Psoas muscle (tissue), 8 donors: Measurements from ENCODE around the gene GPX1. TPM values are rescaled to one million over a fixed set of nuclear protein-coding genes. Genes with fewer than 3 reads are reported as not detected.

Experiments
- ATAC-seq, 4 donors: fragments of 200-7000 bp; cut with Tn5 transposase; one replicate each; pipeline ENCODE4 v1.9.1; 2020; ENCODE audit warnings: moderate library complexity in 3 of 4, mild to moderate bottlenecking in 2 of 4
- DNase-seq, 2 donors: peaks; one replicate each; pipeline ENCODE4 v3.0.0-alpha.2; 2020
- H3K27ac ChIP-seq: fragments of 200-600 bp; one replicate; pipeline ENCODE4 v1.8.0; 2022
- H3K27me3 ChIP-seq, 3 donors: fragments of 200-600 bp in 1 of 3; one replicate each; pipeline versions ENCODE4 v1.6.1 to v1.8.0; 2013 to 2022; ENCODE audit warnings: low read length in 2 of 3, mild to moderate bottlenecking in 2 of 3, moderate library complexity in 1 of 3; ENCODE audit not compliant: insufficient read depth in 3 of 3
- H3K36me3 ChIP-seq, 2 donors: fragments of 200-600 bp in 1 of 2; one replicate each; pipeline versions ENCODE4 v1.6.1 to v1.8.0; 2013 to 2022; ENCODE audit warnings: low read depth in 1 of 2, mild to moderate bottlenecking in 1 of 2, moderate library complexity in 1 of 2; ENCODE audit not compliant: insufficient read depth in 1 of 2
- H3K4me1 ChIP-seq: fragments of 200-600 bp; one replicate; pipeline ENCODE4 v1.8.0; 2022
- H3K4me3 ChIP-seq: fragments of 200-600 bp; one replicate; pipeline ENCODE4 v1.8.0; 2022; ENCODE audit warnings: mild to moderate bottlenecking
- H3K9me3 ChIP-seq: fragments of 200-600 bp; one replicate; pipeline ENCODE4 v1.8.0; 2022
- WGBS, 3 donors: extraction: QIAGEN DNeasy Blood & Tissue Kit; methylation state at CpG; one replicate each; pipeline versions ENCODE4 v1.1.6 to v1.1.7; 2013; 5-methylcytosine and 5-hydroxymethylcytosine counted together
- intact Hi-C, 2 donors: fragments of 100-400 bp; cut with DNase I; formaldehyde crosslinking; loops; one replicate each; pipeline versions ENCODE4 v1.11.0 to v1.14.2; 2022
- polyA plus RNA-seq, 3 donors: library from polyadenylated mRNA; stranded (reverse); fragments of 200-250 nt; gene quantifications; one replicate each; pipeline ENCODE4 v1.2.3, GENCODE V29; 2013
- total RNA-seq, 4 donors: library from RNA; stranded (reverse); fragmentation: NEBNext Ultra II Directional in 2 of 4; extraction: Animal tissue kit (Norgen Biotek cat#: 25700) in 2 of 4; gene quantifications; one replicate each; pipeline versions ENCODE4 v1.2.1 to v1.2.4, GENCODE V29; 2021 to 2023
- TF ChIP-seq, protein P1 (sequence below): fragments of 200-600 bp; IDR thresholded peaks from one replicate; pipeline ENCODE4 v1.8.0; 2022; ENCODE audit warnings: antibody characterized with exemption
- donor health status: healthy with polysubstance abuse.
- donor health status: DM: no; HTN: no; CAD: no; lungs with moderate emphysema.
- donor health status: Bipolar disorder and iron deficiency.
- donor health status: healthy.
- donor health status: DM: yes; HTN: yes; CAD: no.
- donor health status: DM: no; HTN: no; CAD: no.
- donor health status: DM: no; HTN: no; CAD: no.
- donor health status: DM: yes; HTN: yes; CAD: no.

GPX1 gene
- total and polyA plus RNA-seq, 7 donors = 100 to 251 (median 129) TPM

DNA sequence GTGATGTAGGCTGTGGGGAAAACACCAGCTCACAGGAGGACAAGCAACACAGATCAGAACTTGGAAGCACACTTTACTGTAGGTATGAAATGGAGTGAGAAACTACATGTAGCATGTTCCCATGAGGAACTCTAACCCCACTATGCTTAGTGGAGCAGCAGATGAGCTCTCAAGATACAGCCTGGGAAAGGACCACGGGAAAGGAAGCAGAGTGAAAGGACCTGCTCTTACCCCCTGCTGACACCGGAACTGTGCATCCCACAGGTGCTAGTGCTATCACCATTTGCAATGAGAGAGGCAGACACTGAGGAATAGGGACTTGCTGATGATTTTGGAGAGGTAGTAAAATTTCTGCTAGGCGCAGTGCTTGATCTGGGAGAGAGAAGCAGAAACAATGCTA lies 46.9 kb downstream of the GPX1 start:
- intact Hi-C loops = no loop called here
- peaks cover 2 to 97% of the 10 kb centered on the region in 2 donors for H3K36me3 ChIP-seq
- H3K27ac ChIP-seq = no peak overlapping the region
- ATAC-seq (no peak), DNase-seq (no peak)
- H3K9me3 ChIP-seq = no peaks in the 10 kb centered on the region
- TF ChIP-seq, protein P1, sequence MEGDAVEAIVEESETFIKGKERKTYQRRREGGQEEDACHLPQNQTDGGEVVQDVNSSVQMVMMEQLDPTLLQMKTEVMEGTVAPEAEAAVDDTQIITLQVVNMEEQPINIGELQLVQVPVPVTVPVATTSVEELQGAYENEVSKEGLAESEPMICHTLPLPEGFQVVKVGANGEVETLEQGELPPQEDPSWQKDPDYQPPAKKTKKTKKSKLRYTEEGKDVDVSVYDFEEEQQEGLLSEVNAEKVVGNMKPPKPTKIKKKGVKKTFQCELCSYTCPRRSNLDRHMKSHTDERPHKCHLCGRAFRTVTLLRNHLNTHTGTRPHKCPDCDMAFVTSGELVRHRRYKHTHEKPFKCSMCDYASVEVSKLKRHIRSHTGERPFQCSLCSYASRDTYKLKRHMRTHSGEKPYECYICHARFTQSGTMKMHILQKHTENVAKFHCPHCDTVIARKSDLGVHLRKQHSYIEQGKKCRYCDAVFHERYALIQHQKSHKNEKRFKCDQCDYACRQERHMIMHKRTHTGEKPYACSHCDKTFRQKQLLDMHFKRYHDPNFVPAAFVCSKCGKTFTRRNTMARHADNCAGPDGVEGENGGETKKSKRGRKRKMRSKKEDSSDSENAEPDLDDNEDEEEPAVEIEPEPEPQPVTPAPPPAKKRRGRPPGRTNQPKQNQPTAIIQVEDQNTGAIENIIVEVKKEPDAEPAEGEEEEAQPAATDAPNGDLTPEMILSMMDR = no peak
- no peaks in the 10 kb centered on the region for H3K27me3 ChIP-seq
- WGBS, 3 donors = 92 to 95% (median 93%) methylated on average over 3 of the region's 3 CpGs
- H3K4me1 ChIP-seq = peaks cover 7% of the 10 kb centered on the region
- H3K4me3 ChIP-seq = no peak overlapping the region

DNA sequence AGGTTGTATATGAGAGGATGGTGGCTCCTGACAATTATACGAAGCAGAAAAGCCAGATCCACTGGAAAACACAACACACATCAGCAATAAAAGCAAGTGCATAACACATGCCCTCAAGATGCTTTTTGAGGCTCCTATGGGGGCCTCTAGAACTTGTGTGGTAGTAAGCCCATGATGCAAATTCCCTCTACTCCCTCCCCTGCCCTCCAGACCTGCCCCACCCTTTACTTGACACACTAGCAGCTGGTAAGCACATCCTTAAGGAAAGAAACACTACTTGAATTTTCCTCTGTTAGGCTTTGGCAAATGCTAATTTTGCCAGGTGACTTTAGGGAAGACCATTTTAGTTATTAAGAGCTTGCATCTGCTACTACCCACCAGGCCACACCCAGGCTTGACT lies 47.5 kb downstream of the GPX1 start:
- Histone ChIP-seq H3K4me3 (no peak overlapping the region), H3K27me3 (no peaks in the 10 kb centered on the region), H3K9me3 (no peaks in the 10 kb centered on the region), H3K36me3 (peaks cover 4 to 97% of the 10 kb centered on the region in 2 donors), H3K27ac (no peak overlapping the region), H3K4me1 (peaks cover 7% of the 10 kb centered on the region)
- ATAC-seq (no peak), DNase-seq (no peak)
- TF ChIP-seq, protein P1 = no peak
- intact Hi-C loops = no loop called here
- WGBS, 3 donors = 88 to 100% (median 94%) methylated on average over 1 of the region's 1 CpG

Other genes starting within 250 kb of the GPX1 start
- 100 to 1,000 TPM in 2 of 4 donors, 10 to 100 TPM in 2; 79.5 to 109 (median 96.3) TPM for gene USP19, start 237.5 kb downstream of the GPX1 start, total RNA-seq
- 10 to 100 TPM; 29.5 to 94.0 (median 42.9) TPM for gene USP19, start 237.5 kb downstream of the GPX1 start, polyA plus RNA-seq
- 100 to 1,000 TPM; 133 to 220 (median 141) TPM for gene LAMB2, start 225.3 kb downstream of the GPX1 start, total RNA-seq
- gene LAMB2, start 225.3 kb downstream of the GPX1 start, polyA plus RNA-seq = 100 to 1,000 TPM in 1 of 3 donors, 10 to 100 TPM in 2; 81.6 to 123 (median 95.3) TPM
- 10 to 100 TPM; 12.6 to 20.5 (median 14.7) TPM for gene CCDC71, start 192.0 kb downstream of the GPX1 start, total RNA-seq
- 10 to 100 TPM; 20.0 to 26.8 (median 20.8) TPM for gene CCDC71, start 192.0 kb downstream of the GPX1 start, polyA plus RNA-seq
- gene KLHDC8B, start 186.8 kb downstream of the GPX1 start, total RNA-seq = 10 to 100 TPM; 24.7 to 84.5 (median 29.2) TPM
- gene KLHDC8B, start 186.8 kb downstream of the GPX1 start, polyA plus RNA-seq = 10 to 100 TPM; 26.7 to 36.1 (median 28.3) TPM
- 1 to 10 TPM; 1.7 to 2.0 (median 1.9) TPM for gene C3orf62, start 81.1 kb downstream of the GPX1 start, total RNA-seq
- gene C3orf62, start 81.1 kb downstream of the GPX1 start, polyA plus RNA-seq = 1 to 10 TPM; 1.5 to 3.7 (median 2.8) TPM
- gene USP4, start 18.3 kb downstream of the GPX1 start, total RNA-seq = 10 to 100 TPM; 26.7 to 35.2 (median 31.1) TPM
- gene USP4, start 18.3 kb downstream of the GPX1 start, polyA plus RNA-seq = 10 to 100 TPM; 16.3 to 21.2 (median 17.0) TPM
- 100 to 1,000 TPM; 251 to 334 (median 271) TPM for gene RHOA, start 53.6 kb upstream of the GPX1 start, total RNA-seq
- 100 to 1,000 TPM; 179 to 341 (median 287) TPM for gene RHOA, start 53.6 kb upstream of the GPX1 start, polyA plus RNA-seq
- gene TCTA, start 54.1 kb upstream of the GPX1 start, total RNA-seq = 10 to 100 TPM; 11.4 to 23.4 (median 16.7) TPM
- gene TCTA, start 54.1 kb upstream of the GPX1 start, polyA plus RNA-seq = 10 to 100 TPM; 13.8 to 46.1 (median 18.1) TPM
- gene AMT, start 64.1 kb upstream of the GPX1 start, total RNA-seq = 1 to 10 TPM; 1.7 to 5.3 (median 2.4) TPM
- 1 to 10 TPM in 2 of 3 donors, under 1 TPM in 1; 0.80 to 1.0 (median 1.0) TPM for gene AMT, start 64.1 kb upstream of the GPX1 start, polyA plus RNA-seq
- 10 to 100 TPM in 1 of 4 donors, 1 to 10 TPM in 3; 4.6 to 12.3 (median 7.4) TPM for gene NICN1, start 71.0 kb upstream of the GPX1 start, total RNA-seq
- 10 to 100 TPM in 2 of 3 donors, 1 to 10 TPM in 1; 4.0 to 11.2 (median 10.2) TPM for gene NICN1, start 71.0 kb upstream of the GPX1 start, polyA plus RNA-seq
- 100 to 1,000 TPM in 3 of 4 donors, 10 to 100 TPM in 1; 67.6 to 159 (median 139) TPM for gene DAG1, start 111.9 kb upstream of the GPX1 start, total RNA-seq
- 10 to 100 TPM; 35.1 to 73.2 (median 42.1) TPM for gene DAG1, start 111.9 kb upstream of the GPX1 start, polyA plus RNA-seq
- gene BSN, start 196.1 kb upstream of the GPX1 start, total RNA-seq = under 1 TPM; 0.22 to 0.95 (median 0.47) TPM
- gene BSN, start 196.1 kb upstream of the GPX1 start, polyA plus RNA-seq = under 1 TPM; 0.08 to 0.20 (median 0.10) TPM